Activated naive CD4-positive, alpha-beta T cell treated with anti-CD3 and anti-CD28 coated beads, Interleukin-2, amount 50 U/mL, for 24 hours (primary cell): ENCODE measurements around the gene COX10.

Experiments used
- H3K27ac Mint-ChIP-seq: one replicate; pipeline ENCODE4 v1.8.0; 2021; ENCODE audit warnings: mild to moderate bottlenecking, mixed read lengths
- H3K27me3 Mint-ChIP-seq: one replicate; pipeline ENCODE4 v1.8.0; 2021; ENCODE audit warnings: mixed read lengths
- H3K36me3 Mint-ChIP-seq: one replicate; pipeline ENCODE4 v1.8.0; 2021; ENCODE audit warnings: mixed read lengths
- H3K4me1 Mint-ChIP-seq: one replicate; pipeline ENCODE4 v1.8.0; 2021; ENCODE audit warnings: mixed read lengths
- H3K4me3 Mint-ChIP-seq: one replicate; pipeline ENCODE4 v1.8.0; 2021; ENCODE audit warnings: mild to moderate bottlenecking, mixed read lengths
- H3K9me3 Mint-ChIP-seq: one replicate; pipeline ENCODE4 v1.8.0; 2021; ENCODE audit warnings: mixed read lengths

COX10 gene

DNA sequence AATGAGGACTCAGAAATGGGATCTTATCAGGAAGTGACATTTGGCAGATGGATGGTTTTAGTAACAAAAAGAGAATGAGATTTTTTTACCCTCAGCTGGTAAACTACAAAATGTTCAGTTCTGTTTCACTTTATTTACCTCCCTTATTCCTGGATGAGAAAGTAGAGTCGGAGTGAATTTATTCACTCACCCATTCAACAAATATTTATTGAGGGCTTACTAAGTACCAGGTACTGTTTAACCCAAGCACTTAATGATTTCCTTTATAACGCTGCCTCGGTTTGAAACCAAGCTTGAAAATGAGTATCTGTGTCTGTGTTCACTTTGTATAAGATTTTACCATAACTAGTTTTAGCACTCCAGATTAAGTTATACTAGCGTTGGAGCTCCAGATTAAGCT, 129.3 kb downstream of the COX10 start:
- Mint-ChIP-seq H3K4me1 (peaks cover 94% of the 10 kb centered on the region), H3K27me3 (no peaks in the 10 kb centered on the region), H3K4me3 (peak overlapping the region; percentile 51), H3K27ac (peak overlapping the region; percentile 88), H3K36me3 (peaks cover 4% of the 10 kb centered on the region), H3K9me3 (no peaks in the 10 kb centered on the region)

DNA sequence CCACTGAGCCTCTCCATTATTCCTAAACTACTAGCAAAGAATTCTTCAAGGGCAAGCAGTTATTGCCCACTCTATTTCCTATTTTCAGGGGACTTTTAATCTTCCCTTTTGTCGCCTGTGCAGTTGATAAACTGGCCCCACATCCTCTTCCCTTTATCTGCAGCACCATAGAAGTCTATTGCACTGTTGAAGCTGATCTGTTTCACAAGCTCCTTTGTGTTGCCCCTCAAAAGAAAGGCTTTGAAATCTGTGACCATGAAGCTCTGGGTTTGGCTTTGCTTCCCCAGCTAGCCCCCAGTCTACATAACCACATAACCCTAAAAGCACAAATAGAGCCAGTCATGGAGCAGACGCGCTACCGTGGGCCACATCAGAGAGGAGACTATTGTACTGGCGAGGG, 130.3 kb downstream of the COX10 start:
- Mint-ChIP-seq H3K27ac (peak overlapping the region; percentile 66), H3K27me3 (no peaks in the 10 kb centered on the region), H3K4me1 (peaks cover 100% of the 10 kb centered on the region), H3K9me3 (no peaks in the 10 kb centered on the region), H3K36me3 (peaks cover 4% of the 10 kb centered on the region), H3K4me3 (peak overlapping the region; percentile 55)

DNA sequence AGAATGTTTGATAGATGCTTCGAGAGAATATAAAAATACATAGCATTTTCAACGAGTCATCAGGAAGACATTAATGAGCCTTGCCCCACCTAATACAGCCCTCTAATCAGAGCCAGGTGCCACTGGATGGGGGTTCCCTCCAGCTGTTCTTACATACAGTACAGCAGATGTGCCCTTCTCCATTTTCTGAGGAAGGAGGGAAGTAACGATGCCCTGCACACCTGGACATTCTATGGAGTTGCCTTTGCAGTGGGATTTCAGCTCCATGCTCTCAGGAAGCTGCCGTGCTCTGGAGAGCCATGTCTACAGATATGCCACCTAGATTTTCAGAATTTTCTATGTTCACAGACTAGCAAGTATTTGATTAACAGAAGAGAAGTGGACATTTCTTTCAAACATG, 131.1 kb downstream of the COX10 start:
- Mint-ChIP-seq H3K4me1 (peaks cover 100% of the 10 kb centered on the region), H3K36me3 (peaks cover 4% of the 10 kb centered on the region), H3K9me3 (no peaks in the 10 kb centered on the region), H3K4me3 (no peak overlapping the region), H3K27me3 (no peaks in the 10 kb centered on the region), H3K27ac (peak overlapping the region; percentile 73)

DNA sequence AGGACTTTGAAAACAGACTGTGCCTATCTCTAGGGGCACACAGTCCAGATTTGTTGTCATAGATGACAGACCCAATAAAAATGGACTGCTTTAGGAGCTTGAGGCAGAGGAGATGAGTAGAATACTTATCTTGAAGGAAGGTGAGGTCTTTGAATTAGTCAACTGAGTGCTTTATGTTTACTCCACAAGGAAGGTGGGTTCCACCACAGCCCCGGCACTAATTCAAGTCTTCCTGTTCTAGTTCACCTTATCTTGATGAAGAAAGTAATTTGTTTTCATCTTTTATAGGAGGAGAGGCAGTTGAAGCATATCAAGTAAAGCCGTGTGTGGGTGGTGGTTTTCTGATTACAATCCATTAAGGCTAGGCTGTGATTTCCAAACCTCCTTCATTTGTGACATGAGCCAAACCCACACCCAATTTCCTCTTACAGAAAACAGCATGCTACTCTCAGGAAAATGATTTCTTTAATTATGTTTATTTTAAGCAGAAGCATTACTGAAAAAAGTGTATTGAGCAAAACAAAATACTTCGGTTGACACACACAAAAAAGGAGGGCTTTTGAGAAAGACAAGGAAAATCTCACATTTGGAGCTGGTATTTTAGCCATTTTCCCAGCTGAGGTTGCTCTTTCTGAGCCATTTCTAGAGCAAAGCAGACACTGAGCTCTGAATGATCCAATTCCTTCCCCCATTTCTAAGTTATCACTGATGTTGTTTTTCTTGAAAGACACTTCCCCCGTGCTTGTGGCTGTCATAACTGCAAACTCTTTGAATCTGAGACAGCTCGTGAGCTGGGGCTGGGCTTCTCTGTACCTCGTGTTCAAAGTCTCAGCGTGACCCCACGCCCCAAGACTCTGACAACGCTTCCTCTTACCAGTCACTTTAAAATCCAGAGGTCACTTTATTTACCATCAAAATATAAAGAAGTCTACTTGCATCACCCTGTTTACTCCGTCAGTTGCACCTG, 132.0 kb downstream of the COX10 start:
- peak overlapping the region; percentile 94 for H3K27ac Mint-ChIP-seq
- H3K36me3 Mint-ChIP-seq = peaks cover 6% of the 10 kb centered on the region
- H3K4me3 Mint-ChIP-seq = peak overlapping the region; percentile 79
- no peaks in the 10 kb centered on the region for H3K27me3 Mint-ChIP-seq
- no peaks in the 10 kb centered on the region for H3K9me3 Mint-ChIP-seq
- H3K4me1 Mint-ChIP-seq = peaks cover 100% of the 10 kb centered on the region

DNA sequence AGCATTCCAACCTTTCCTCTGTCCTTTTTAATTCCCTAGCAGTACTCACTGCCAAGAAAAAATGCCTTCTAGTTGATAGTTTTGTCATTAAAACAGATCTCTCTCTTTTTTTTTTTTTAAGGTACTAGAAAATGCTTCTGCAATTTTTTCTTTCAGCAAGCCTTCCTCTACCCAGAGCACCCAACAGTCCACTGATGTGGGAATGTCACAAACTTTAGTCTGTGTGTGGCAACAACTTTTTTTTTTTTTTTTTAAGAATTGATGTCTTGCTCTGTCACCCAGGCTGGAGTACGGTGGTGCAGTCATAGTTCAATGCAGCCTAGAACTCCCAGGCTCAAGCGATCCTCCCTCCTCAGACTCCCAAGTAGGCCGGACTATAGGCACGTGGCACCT, 132.7 kb downstream of the COX10 start:
- H3K27me3 Mint-ChIP-seq = no peaks in the 10 kb centered on the region
- H3K27ac Mint-ChIP-seq = peak overlapping the region; percentile 94
- H3K36me3 Mint-ChIP-seq = peaks cover 2% of the 10 kb centered on the region
- H3K4me3 Mint-ChIP-seq = peak overlapping the region; percentile 79
- no peaks in the 10 kb centered on the region for H3K9me3 Mint-ChIP-seq
- peaks cover 95% of the 10 kb centered on the region for H3K4me1 Mint-ChIP-seq

DNA sequence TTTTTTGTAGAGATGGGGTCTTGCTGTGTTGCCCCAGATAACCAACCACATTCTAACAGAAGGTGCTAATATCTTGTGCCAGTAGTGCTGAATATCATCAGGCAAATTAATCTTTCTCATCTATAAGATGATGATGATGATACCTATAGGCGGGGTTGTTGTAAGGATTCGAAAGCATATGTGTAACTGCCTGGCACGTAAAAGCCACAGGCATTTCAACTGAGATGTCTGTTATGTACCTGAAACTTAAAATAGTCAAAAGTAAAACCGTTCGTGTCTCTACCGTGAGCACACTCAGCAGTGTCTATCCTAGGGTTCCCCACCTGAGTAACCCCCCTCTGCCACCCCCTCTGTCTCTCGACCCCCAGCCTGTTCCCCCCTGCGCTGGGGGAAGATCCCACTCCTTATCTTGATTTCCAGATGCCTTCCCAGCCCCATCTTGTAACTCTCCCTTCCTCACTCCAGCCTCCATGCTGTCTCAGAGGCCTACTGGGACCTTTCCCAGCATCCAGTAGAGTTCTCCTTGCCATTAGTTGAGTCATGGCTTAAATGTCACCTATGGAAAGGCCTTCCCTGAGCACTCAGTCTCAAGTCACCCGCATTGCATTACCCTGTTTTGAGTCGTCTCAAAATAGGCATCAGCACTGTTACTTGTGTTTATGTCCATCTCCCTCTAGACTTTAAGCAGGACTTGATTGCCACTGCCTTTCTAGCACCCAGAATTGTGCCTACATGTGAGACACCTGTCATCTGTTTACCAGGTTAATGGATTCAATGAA, 133.3 kb downstream of the COX10 start:
- Mint-ChIP-seq H3K4me1 (peaks cover 93% of the 10 kb centered on the region), H3K9me3 (no peaks in the 10 kb centered on the region), H3K27me3 (no peaks in the 10 kb centered on the region), H3K4me3 (peak overlapping the region; percentile 79), H3K36me3 (peaks cover 5% of the 10 kb centered on the region), H3K27ac (peak overlapping the region; percentile 94)

DNA sequence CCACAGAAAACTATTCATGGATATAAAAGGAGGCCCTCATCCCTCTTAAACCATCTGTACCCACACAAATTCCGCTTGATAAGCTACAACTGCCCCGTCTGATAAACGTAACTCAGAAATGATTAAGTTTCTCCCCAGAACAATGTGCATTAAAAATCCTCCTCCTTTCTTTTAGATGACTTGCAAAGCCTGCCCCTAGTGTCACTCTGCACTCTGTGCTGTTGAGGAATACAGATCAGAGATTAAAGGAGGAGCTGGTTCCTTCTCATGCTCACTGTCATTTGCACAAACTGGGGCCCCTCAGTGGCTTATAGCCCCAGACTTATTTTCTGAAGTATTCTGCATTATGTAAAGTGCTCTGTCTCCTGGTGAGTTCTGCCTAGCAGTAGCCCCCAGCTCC, 134.1 kb downstream of the COX10 start:
- H3K36me3 Mint-ChIP-seq = peaks cover 5% of the 10 kb centered on the region

DNA sequence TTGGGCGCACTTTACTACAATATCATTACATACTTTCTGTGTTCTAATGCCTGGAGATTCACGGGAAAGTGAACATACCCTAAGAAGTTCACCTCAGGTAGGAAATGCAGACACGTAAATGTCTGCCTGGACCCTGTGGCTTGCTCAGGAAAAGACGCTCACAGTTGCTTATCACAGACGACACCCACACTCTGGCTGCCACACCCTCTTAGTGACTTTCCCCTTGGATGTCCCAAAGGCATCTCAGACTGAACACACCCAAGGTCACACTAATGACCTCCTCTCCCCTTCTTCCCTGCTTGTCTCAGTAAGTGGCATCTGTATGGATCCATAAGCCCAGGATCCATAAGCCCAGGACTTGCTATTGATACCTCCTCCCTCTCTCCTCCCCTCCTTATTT, 134.8 kb downstream of the COX10 start:
- H3K4me1 Mint-ChIP-seq = peaks cover 80% of the 10 kb centered on the region
- peak overlapping the region; percentile 75 for H3K4me3 Mint-ChIP-seq
- no peaks in the 10 kb centered on the region for H3K27me3 Mint-ChIP-seq
- peak overlapping the region; percentile 63 for H3K27ac Mint-ChIP-seq
- peaks cover 5% of the 10 kb centered on the region for H3K36me3 Mint-ChIP-seq
- H3K9me3 Mint-ChIP-seq = no peaks in the 10 kb centered on the region

More for the DNA sequence above, 134.1 kb downstream of the COX10 start:
- Mint-ChIP-seq H3K4me3 (peak overlapping the region; percentile 75), H3K27ac (peak overlapping the region; percentile 90), H3K27me3 (no peaks in the 10 kb centered on the region), H3K4me1 (peaks cover 87% of the 10 kb centered on the region), H3K9me3 (no peaks in the 10 kb centered on the region)

DNA sequence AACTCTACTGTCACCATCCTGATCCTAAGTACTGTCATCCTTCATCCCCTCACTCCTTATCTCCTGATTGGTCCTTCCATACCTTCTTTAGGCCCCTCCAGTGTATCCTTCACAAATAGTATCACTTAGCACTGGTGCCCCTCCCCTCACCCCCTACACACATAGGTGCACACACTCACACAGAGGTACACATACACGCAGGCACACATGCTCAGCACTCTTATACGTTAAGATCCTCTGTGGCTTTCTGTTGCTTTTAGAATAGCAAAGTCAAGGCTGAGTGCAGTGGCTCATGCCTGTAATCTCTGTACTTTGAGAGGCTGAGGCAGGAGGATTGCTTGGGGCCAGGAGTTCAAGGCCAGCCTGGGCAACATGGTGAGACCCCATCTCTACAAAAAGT, 135.2 kb downstream of the COX10 start:
- Mint-ChIP-seq H3K4me3 (peak overlapping the region; percentile 16), H3K27ac (peak overlapping the region; percentile 63), H3K4me1 (peaks cover 75% of the 10 kb centered on the region), H3K9me3 (no peaks in the 10 kb centered on the region), H3K27me3 (no peaks in the 10 kb centered on the region), H3K36me3 (peaks cover 5% of the 10 kb centered on the region)

DNA sequence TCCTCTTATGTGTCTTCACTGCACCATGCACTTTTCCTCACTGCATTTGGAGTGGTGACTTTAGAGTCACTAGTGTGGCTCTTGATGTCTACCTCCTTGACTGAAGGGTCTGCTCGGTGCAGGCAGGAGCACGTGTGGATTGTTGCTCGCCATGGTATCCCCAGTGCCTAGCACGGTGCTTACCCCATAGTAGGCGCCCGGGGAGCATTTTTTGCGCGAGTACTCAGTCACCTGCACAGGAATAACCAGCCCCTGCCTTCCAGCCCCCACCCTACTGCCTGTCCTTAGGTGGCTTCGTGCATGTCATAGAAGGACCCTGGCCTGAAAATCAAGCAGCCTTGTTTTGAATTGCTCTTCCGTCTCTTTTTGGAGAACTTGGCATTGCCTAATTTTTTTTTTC, 136.1 kb downstream of the COX10 start:
- peaks cover 5% of the 10 kb centered on the region for H3K36me3 Mint-ChIP-seq
- peaks cover 67% of the 10 kb centered on the region for H3K4me1 Mint-ChIP-seq
- peak overlapping the region; percentile 77 for H3K4me3 Mint-ChIP-seq
- peak overlapping the region; percentile 90 for H3K27ac Mint-ChIP-seq
- H3K9me3 Mint-ChIP-seq = no peaks in the 10 kb centered on the region
- H3K27me3 Mint-ChIP-seq = no peaks in the 10 kb centered on the region

DNA sequence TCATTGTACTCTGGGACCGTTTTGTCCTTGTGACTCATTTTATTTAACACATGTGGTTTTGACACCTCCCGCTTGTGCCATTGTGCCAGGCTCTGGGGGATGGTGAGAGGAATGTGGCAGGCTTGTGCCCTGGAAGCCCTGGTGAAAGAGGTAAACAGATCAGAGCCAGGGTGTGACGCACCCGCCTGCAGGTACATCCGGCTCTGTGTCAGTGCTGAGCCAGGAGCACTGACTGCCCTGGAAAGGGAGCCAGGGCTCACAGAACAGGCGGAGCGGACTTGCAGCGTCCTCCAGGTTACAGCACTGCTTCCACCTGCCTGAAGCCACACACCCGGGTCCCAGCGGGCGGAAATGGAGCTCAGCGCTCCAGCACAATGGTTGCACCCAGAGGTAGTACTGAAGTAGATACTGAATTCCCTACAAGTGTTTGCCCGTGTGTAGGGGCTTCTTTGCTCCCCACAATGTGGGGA, 136.7 kb downstream of the COX10 start:
- peak overlapping the region; percentile 73 for H3K27ac Mint-ChIP-seq
- peaks cover 10% of the 10 kb centered on the region for H3K36me3 Mint-ChIP-seq
- H3K4me3 Mint-ChIP-seq = peak overlapping the region; percentile 77
- no peaks in the 10 kb centered on the region for H3K9me3 Mint-ChIP-seq
- H3K4me1 Mint-ChIP-seq = peaks cover 62% of the 10 kb centered on the region
- H3K27me3 Mint-ChIP-seq = no peaks in the 10 kb centered on the region

DNA sequence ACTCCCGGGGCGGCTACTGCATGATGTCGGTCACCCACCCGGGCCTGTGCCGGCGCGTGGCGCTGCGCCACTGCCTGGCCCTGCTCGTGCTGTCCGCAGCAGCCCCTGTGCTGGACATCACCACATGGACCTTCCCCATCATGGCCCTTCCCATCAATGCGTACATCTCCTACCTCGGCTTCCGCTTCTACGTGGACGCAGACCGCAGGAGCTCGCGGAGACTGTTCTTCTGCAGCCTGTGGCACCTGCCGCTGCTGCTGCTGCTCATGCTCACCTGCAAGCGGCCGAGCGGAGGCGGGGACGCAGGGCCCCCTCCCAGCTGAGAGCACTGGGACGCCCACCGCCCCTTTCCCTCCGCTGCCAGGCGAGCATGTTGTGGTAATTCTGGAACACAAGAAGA, 137.6 kb downstream of the COX10 start:
- Mint-ChIP-seq H3K4me1 (peaks cover 61% of the 10 kb centered on the region), H3K36me3 (peaks cover 12% of the 10 kb centered on the region), H3K9me3 (no peaks in the 10 kb centered on the region)

DNA sequence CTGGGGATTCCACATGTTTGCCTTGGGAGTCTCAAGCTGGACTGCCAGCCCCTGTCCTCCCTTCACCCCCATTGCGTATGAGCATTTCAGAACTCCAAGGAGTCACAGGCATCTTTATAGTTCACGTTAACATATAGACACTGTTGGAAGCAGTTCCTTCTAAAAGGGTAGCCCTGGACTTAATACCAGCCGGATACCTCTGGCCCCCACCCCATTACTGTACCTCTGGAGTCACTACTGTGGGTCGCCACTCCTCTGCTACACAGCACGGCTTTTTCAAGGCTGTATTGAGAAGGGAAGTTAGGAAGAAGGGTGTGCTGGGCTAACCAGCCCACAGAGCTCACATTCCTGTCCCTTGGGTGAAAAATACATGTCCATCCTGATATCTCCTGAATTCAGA, 138.5 kb downstream of the COX10 start:
- Mint-ChIP-seq H3K27ac (no peak overlapping the region), H3K27me3 (no peaks in the 10 kb centered on the region), H3K4me1 (peaks cover 52% of the 10 kb centered on the region), H3K9me3 (no peaks in the 10 kb centered on the region), H3K4me3 (no peak overlapping the region), H3K36me3 (peaks cover 12% of the 10 kb centered on the region)

More for the DNA sequence above, 137.6 kb downstream of the COX10 start:
- Mint-ChIP-seq H3K27me3 (no peaks in the 10 kb centered on the region), H3K27ac (no peak overlapping the region), H3K4me3 (no peak overlapping the region)

DNA sequence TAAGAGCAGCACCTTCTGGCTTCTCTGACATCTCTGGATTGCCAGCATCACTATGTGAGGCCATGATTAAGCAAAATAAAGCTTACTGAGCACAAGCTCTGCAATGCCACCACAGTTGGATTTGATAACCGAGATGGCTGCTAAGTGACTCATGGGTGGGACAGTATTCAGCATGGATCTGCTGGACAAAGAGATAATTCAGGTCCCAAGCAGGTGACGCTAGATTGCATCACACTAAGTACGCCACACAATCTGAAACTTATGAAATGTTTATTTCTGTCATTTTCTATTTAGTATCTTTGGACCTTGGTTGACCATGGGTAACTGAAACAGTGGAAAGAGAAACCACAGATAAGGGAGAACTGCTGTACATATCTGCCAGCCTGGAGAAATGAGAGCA, 139.9 kb downstream of the COX10 start:
- Mint-ChIP-seq H3K27me3 (no peaks in the 10 kb centered on the region), H3K27ac (peak overlapping the region; percentile 18), H3K36me3 (peaks cover 17% of the 10 kb centered on the region), H3K4me1 (peaks cover 38% of the 10 kb centered on the region), H3K4me3 (no peak overlapping the region), H3K9me3 (no peaks in the 10 kb centered on the region)

DNA sequence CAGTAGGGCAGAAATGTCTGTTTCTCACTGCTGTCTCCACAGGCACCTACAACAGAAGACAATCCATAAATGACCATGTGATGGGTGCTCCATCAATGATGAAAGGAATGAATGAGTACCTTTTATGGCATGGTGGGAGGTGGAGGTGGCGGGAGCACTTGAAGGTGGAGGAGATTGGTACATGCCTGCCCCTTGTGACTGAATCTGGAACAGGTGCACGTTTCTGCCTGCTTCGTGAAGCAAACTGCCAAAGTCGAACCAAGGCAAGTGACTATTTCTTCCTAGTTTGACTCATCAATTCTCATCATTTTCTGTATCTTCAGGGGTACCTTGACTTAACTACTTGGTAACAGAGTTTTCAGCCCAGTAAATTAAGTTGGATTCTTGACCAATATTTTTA, 141.9 kb downstream of the COX10 start:
- Mint-ChIP-seq H3K36me3 (peaks cover 14% of the 10 kb centered on the region), H3K4me1 (peaks cover 17% of the 10 kb centered on the region), H3K27me3 (no peaks in the 10 kb centered on the region), H3K4me3 (no peak overlapping the region), H3K9me3 (no peaks in the 10 kb centered on the region), H3K27ac (no peak overlapping the region)

DNA sequence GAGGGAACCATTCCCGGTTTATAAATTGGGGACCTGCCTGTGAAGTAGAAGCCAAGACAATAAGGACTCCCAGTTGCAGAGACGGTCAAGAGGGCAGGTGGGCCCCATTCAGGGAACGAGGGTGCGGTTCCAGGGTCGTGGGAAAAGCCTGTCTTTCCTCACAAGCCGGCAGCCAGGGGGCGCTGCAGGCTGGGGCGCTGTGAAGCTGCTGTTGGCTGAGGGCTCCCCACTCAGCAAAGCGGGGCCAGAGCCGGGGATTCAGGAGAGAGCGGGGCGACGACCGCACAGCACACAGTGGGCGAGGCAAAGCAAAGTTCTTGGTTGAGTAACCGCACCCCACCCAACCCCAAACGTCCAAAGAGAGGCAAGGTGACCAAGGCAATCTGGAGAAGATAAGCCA, 142.5 kb downstream of the COX10 start:
- no peaks in the 10 kb centered on the region for H3K27me3 Mint-ChIP-seq
- peaks cover 15% of the 10 kb centered on the region for H3K4me1 Mint-ChIP-seq
- peaks cover 15% of the 10 kb centered on the region for H3K36me3 Mint-ChIP-seq
- H3K27ac Mint-ChIP-seq = no peak overlapping the region
- H3K4me3 Mint-ChIP-seq = no peak overlapping the region
- H3K9me3 Mint-ChIP-seq = no peaks in the 10 kb centered on the region
